Uterus (tissue), 2 donors: ENCODE measurements around the gene TINCR.

Experiments used
- CTCF ChIP-seq, 4 experiments: fragments of 200-600 bp in 2 of 4; fragments of 450-650 bp in 2 of 4; sonication (generic) in 2 of 4; IDR thresholded peaks; one replicate each; pipeline ENCODE4 v1.5.1; 2016 to 2019; ENCODE audit warnings: antibody characterized with exemption in 4 of 4, mild to moderate bottlenecking in 2 of 4, moderate library complexity in 1 of 4
- POLR2A ChIP-seq, 2 donors: fragments of 450-650 bp; IDR thresholded peaks; one replicate each; pipeline ENCODE4 v1.6.1; 2016; ENCODE audit warnings: antibody characterized with exemption in 2 of 2, mild to moderate bottlenecking in 1 of 2, moderate library complexity in 1 of 2

- TF ChIP-seq CTCF (IDR thresholded peaks at IDR 0.05) (no peak), POLR2A (IDR thresholded peaks at IDR 0.05) (no peak)
Measured at GRCh38 chr19:5595745-5596144, 28.0 kb upstream of the TINCR start.
